ENCODE results near the gene TULP4.
A peak's percentile ranks its signal among the peaks of the same experiment; 100 is the strongest.

The TULP4 gene

DNA sequence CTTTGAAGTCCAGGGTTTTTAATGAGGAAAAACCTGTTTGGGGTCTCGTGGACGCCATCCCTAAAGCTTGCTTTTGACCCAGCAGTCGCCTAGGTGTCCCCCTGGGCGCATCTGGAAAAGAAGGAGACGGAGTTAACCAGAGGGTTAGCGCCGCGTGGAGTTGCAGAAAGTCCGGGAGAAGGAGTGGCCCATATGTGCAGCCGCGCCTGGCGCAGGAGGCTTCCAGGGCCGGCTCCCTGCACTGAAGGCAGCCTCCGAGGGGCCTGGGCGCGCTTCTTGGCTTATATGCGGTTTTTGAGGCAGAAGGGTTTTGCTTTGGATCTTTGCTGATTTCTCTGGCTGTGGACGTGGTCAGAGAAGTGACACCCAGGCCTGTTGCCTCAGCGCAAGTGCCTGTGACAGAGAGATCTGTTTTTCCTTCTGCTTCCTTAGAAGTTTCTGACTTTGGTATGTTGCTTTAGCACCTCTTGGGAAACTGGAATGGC, 248.6 kb downstream of the TULP4 start:
- Mint-ChIP-seq H3K4me1 (ENCODE audit: low read depth) (peaks cover 48% of the 10 kb centered on the region), H3K27me3 (peaks cover 1% of the 10 kb centered on the region), H3K9me3 (no peaks in the 10 kb centered on the region), H3K27ac (peak overlapping the region; percentile 91), H3K36me3 (ENCODE audit: low read depth) (peaks cover 20% of the 10 kb centered on the region), H3K4me3 (peak overlapping the region; percentile 87)
- intact Hi-C loops (cut with micrococcal nuclease) = loop anchor here (2.0 kb wide), 1 partner anchor 24 kb away; no protein-coding TSS in a partner anchor

All from dendritic cell treated with granulocyte-macrophage colony-stimulating factor and Interleukin-4, amounts not matched to agents 40 ng/mL and 50 ng/mL, for 4 days (primary cell).